Mammary epithelial cell (primary cell): ENCODE measurements around the gene UMODL1.

Source experiments
- EZH2 ChIP-seq: IDR thresholded peaks from 2 replicates; pipeline ENCODE4 v1.6.1; 2012; ENCODE audit warnings: low read length, inconsistent platforms, borderline replicate concordance
- TF ChIP-seq, protein P1 (sequence below), 2 donors: IDR thresholded peaks in 1 of 2; conservative IDR thresholded peaks in 1 of 2; 2 replicates each; pipeline ENCODE4 v1.5.1; 2011 to 2012; ENCODE audit warnings: inconsistent platforms in 2 of 2, low read length in 2 of 2, mild to moderate bottlenecking in 2 of 2, control low read depth in 1 of 2, low read depth in 1 of 2; ENCODE audit not compliant: insufficient read depth in 1 of 2; ENCODE audit errors: extremely low read depth in 1 of 2

DNA sequence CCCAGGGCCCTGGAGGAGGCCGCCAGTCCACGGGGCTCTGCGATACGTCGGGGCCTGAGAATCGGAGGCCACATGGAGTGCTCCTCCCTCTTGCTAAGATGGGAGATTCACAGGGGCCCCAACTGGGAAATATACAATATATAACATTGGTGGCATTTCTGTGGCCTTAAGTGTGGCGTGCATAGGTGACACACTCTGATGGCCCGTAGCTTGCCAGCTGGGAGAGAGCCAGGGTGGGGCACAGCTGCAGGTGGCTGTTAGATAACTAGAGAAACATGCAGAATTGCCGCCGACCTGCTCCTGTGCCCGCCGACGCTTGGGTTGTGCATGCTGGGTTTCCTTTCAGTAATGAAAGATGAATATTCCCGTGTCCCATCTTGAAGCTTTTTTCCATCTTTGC lies 30.1 kb downstream of the UMODL1 start:
- TF ChIP-seq, protein P1, sequence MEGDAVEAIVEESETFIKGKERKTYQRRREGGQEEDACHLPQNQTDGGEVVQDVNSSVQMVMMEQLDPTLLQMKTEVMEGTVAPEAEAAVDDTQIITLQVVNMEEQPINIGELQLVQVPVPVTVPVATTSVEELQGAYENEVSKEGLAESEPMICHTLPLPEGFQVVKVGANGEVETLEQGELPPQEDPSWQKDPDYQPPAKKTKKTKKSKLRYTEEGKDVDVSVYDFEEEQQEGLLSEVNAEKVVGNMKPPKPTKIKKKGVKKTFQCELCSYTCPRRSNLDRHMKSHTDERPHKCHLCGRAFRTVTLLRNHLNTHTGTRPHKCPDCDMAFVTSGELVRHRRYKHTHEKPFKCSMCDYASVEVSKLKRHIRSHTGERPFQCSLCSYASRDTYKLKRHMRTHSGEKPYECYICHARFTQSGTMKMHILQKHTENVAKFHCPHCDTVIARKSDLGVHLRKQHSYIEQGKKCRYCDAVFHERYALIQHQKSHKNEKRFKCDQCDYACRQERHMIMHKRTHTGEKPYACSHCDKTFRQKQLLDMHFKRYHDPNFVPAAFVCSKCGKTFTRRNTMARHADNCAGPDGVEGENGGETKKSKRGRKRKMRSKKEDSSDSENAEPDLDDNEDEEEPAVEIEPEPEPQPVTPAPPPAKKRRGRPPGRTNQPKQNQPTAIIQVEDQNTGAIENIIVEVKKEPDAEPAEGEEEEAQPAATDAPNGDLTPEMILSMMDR (conservative IDR thresholded peaks at IDR 0.05 in 1 of 2, IDR thresholded peaks at IDR 0.05 in 1 of 2; ENCODE audit: extremely low read depth in 1 of 2, insufficient read depth in 1 of 2, low read depth in 1 of 2, low read length in 2 of 2), result no peak
- no peak for TF ChIP-seq EZH2
